HepG2 (cell line): ENCODE measurements around the gene XPO1. TPM values are rescaled to one million over a fixed set of nuclear protein-coding genes. Genes with fewer than 3 reads are reported as not detected.
A peak's percentile ranks its signal among the peaks of the same experiment; 100 is the strongest.

Experiments used
- ARHGAP35 ChIP-seq: sonication (generic); formaldehyde crosslinking; IDR thresholded peaks from 2 replicates; pipeline ENCODE4 v1.9.0; 2022; ENCODE audit warnings: mild to moderate bottlenecking, inconsistent platforms, moderate library complexity, missing genetic modification reagents, borderline replicate concordance
- ATF3 ChIP-seq: sonication (generic); formaldehyde crosslinking; IDR thresholded peaks from 2 replicates; pipeline ENCODE4 v1.4.0; 2020; ENCODE audit warnings: missing genetic modification reagents
- FOXO1 ChIP-seq: sonication (generic); formaldehyde crosslinking; IDR thresholded peaks from 2 replicates; pipeline ENCODE4 v1.4.0; 2020; ENCODE audit warnings: missing genetic modification reagents
- HDAC1 ChIP-seq: sonication (generic); formaldehyde crosslinking; IDR thresholded peaks from 2 replicates; pipeline ENCODE4 v1.5.1; 2020; ENCODE audit warnings: mild to moderate bottlenecking, missing genetic modification reagents
- HMG20A ChIP-seq: IDR thresholded peaks from 2 replicates; pipeline ENCODE4 v1.6.1; 2016; ENCODE audit warnings: borderline replicate concordance
- KMT2A ChIP-seq: sonication (generic); formaldehyde crosslinking; IDR thresholded peaks from 2 replicates; pipeline ENCODE4 v1.4.0; 2020; ENCODE audit warnings: missing genetic modification reagents
- MAX ChIP-seq: IDR thresholded peaks from 2 replicates; pipeline ENCODE4 v1.6.1; 2012; ENCODE audit warnings: inconsistent platforms
- NFIC ChIP-seq: IDR thresholded peaks from 2 replicates; pipeline ENCODE4 v1.6.1; 2012; ENCODE audit warnings: mild to moderate bottlenecking, low read length, inconsistent platforms
- PPARG ChIP-seq: conservative IDR thresholded peaks from 2 replicates; pipeline ENCODE4 v1.6.1; 2016; ENCODE audit warnings: missing biosample characterization, missing genetic modification reagents
- TERF1 ChIP-seq: sonication (generic); formaldehyde crosslinking; IDR thresholded peaks from 2 replicates; pipeline ENCODE4 v1.8.0; 2022; ENCODE audit warnings: mild to moderate bottlenecking, missing genetic modification reagents, moderate library complexity
- ZFP36L1 ChIP-seq: sonication (generic); formaldehyde crosslinking; IDR thresholded peaks from 2 replicates; pipeline ENCODE4 v1.8.0; 2022; ENCODE audit warnings: mild to moderate bottlenecking, missing genetic modification reagents, moderate library complexity
- ZNF280B ChIP-seq: sonication (generic); formaldehyde crosslinking; IDR thresholded peaks from 2 replicates; pipeline ENCODE4 v1.5.0; 2020; ENCODE audit warnings: missing genetic modification reagents, mild to moderate bottlenecking, borderline replicate concordance
- ZNF549 ChIP-seq: sonication (generic); formaldehyde crosslinking; IDR thresholded peaks from 2 replicates; pipeline ENCODE4 v1.5.0; 2020; ENCODE audit warnings: missing genetic modification reagents
- ZNF550 ChIP-seq: sonication (generic); formaldehyde crosslinking; IDR thresholded peaks from 2 replicates; pipeline ENCODE4 v1.4.0; 2020; ENCODE audit warnings: mild to moderate bottlenecking, missing genetic modification reagents, borderline replicate concordance
- ZNF567 ChIP-seq: sonication (generic); formaldehyde crosslinking; IDR thresholded peaks from 2 replicates; pipeline ENCODE4 v1.8.1; 2023; ENCODE audit warnings: mild to moderate bottlenecking, missing genetic modification reagents, borderline replicate concordance
- ZNF609 ChIP-seq: sonication (generic); formaldehyde crosslinking; IDR thresholded peaks from 2 replicates; pipeline ENCODE4 v1.4.0; 2020; ENCODE audit warnings: mild to moderate bottlenecking, missing genetic modification reagents, borderline replicate concordance
- ZNF614 ChIP-seq: IDR thresholded peaks from 2 replicates; pipeline ENCODE4 v1.6.1; 2018; ENCODE audit warnings: missing biosample characterization, missing genetic modification reagents, inconsistent platforms, borderline replicate concordance
- ZNF616 ChIP-seq: sonication (generic); formaldehyde crosslinking; IDR thresholded peaks from 2 replicates; pipeline ENCODE4 v1.5.0; 2020; ENCODE audit warnings: low read depth, mild to moderate bottlenecking, missing genetic modification reagents
- ZNF691 ChIP-seq: sonication (generic); formaldehyde crosslinking; IDR thresholded peaks from 2 replicates; pipeline ENCODE4 v1.4.0; 2020; ENCODE audit warnings: missing genetic modification reagents, low read depth, mild to moderate bottlenecking, borderline replicate concordance
- ZNF772 ChIP-seq: sonication (generic); formaldehyde crosslinking; IDR thresholded peaks from 2 replicates; pipeline ENCODE4 v1.5.0; 2020; ENCODE audit warnings: mild to moderate bottlenecking, missing genetic modification reagents
- polyA plus RNA-seq, 8 experiments: library from polyadenylated mRNA; depleted of rRNA in 3 of 8; stranded (reverse) in 7 of 8; unstranded in 1 of 8; fragments of >200 nt; fragmentation: Illumina TruSeq in 4 of 8; extraction: Trizol in 4 of 8; gene quantifications; 2 replicates each; pipeline versions ENCODE4 v1.2.1 to v1.2.3, GENCODE V29; 2011 to 2016; ENCODE audit warnings: low read depth in 4 of 8, missing spikeins in 1 of 8, mixed read lengths in 1 of 8; ENCODE audit not compliant: insufficient read depth in 1 of 8
- total RNA-seq, 5 experiments: library from RNA; depleted of rRNA; stranded (reverse); fragments of >200 nt; fragmentation: Illumina TruSeq; extraction: Trizol; gene quantifications; 2 replicates each; pipeline ENCODE4 v1.2.3, GENCODE V29; 2016; ENCODE audit warnings: low read depth in 1 of 5

The XPO1 gene
- total and polyA plus RNA-seq, 2 of the 13 experiments (the other 11 are each of a cell fraction or from before 2014, with no cell fraction given), result 67.4 to 212 TPM

- TF ChIP-seq ZNF609 (CRISPR knock-in tag), result peak; percentile 75
- TF ChIP-seq HDAC1 (CRISPR knock-in tag), result peak; percentile 57; the same call in 1 of the 2 replicates
- peak; percentile 43; the same call in 1 of the 2 replicates for TF ChIP-seq ZNF614 (CRISPR knock-in tag)
- no peak for TF ChIP-seq ATF3 (CRISPR knock-in tag)
- TF ChIP-seq ARHGAP35 (CRISPR knock-in tag), result no peak
- TF ChIP-seq FOXO1, result 0 out of 2 replicates have a peak, but pooled peaks have one; percentile 63
- no peak for TF ChIP-seq HMG20A (CRISPR knock-in tag)
- peak; percentile 57; the same call in 1 of the 2 replicates for TF ChIP-seq ZNF772
- no peak; the same call in 1 of the 2 replicates for TF ChIP-seq ZNF691
- no peak for TF ChIP-seq PPARG
- peak; percentile 83; the same call in 1 of the 2 replicates for TF ChIP-seq ZFP36L1 (CRISPR knock-in tag)
- TF ChIP-seq TERF1, result no peak
- no peak for TF ChIP-seq ZNF550 (CRISPR knock-in tag)
- TF ChIP-seq MAX, result peak; percentile 89
- TF ChIP-seq KMT2A (CRISPR knock-in tag), result peak; percentile 76
- peak; percentile 62; the same call in 1 of the 2 replicates for TF ChIP-seq ZNF567
- no peak for TF ChIP-seq ZNF549 (CRISPR knock-in tag)
- 0 out of 2 replicates have a peak, but pooled peaks have one; percentile 43 for TF ChIP-seq ZNF616
- TF ChIP-seq NFIC, result no peak
- peak; percentile 41; the same call in 1 of the 2 replicates for TF ChIP-seq ZNF280B (CRISPR knock-in tag)
Observed at GRCh38 chr2:61536572-61537276, 1.4 kb downstream of the XPO1 start (continued).
